ENCODE data around the gene MRTFA.

Gene MRTFA

DNA sequence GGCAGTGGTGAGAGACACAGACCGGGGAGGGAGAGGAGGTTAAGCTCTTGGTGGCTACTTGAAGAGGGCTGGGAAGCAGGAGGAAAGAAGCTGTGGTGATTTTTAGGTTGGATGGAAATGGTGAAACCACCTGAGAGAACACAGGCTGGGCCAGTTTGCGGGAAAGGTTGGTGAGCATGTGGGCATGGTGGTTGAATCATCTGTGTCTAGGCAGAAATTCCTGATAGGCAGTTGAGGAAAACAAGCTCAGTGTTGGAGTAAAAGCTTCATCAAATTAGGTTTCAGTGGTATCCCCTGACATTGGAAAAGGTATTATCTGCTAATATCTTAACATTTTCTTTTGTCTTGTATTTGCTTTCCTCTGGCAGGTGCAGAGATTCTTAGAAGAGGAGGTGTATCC, 270.5 kb downstream of the MRTFA start:
- in situ Hi-C loops (cut with HindIII; ENCODE audit: low sequenced_read_pairs): no loop called here

DNA sequence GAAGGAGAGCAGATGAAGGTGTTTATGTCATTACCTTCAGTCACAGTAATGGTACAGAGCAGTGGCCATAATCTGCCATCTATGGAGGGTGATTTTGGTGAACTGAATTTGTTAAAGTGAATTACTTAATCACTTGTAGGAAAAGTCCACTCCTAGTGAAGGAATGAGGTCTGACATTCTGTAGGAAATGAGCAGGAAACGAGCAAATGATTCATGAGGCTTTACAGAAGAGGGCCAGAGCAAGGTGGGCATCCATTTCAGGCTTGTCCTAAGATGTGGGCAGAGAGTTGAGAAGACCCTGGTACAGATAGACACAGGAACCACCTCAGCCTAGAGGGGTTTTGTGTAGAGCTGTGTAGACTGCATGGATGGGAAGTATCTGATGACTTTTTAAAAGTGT, 272.1 kb downstream of the MRTFA start:
- in situ Hi-C loops (cut with HindIII; ENCODE audit: low sequenced_read_pairs): no loop called here

DNA sequence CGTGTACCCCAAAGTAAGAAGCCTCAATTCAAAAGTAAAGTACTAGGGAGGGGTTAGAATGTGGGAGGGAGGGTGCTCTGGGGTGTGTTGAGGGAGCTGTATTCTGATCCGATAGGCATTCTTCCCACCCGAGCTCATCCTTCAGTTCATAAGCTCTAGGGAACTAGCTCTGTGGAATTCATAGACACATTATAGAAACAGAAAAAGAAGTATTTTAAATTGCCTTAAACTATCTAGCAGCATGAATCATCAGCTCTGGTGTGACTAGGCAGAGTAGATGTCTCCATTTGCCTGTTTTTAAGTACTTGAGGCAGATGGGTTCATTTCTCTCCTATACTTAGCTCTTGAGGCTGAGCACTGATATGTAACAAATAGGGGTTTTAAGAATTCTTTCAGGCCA, 273.5 kb downstream of the MRTFA start:
- in situ Hi-C loops (cut with HindIII; ENCODE audit: low sequenced_read_pairs): no loop called here

DNA sequence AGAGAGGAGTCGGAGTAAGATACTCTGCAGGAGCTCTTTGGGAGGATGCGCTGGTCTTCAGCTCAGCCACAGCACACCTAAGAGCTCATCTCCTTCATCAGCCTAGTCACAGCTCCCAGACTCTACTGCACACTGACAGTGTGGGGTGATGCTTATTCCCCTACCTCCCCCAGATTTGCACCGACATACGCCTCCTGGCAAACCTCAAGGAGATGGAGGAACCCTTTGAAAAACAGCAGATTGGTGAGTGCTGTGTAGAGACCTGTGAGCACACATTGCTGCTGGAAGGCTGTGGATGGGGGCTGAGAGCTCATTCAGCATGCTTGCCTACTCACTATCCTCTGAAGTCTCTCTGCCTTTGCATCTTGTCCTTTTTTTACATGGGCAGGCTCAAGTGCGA, 275.4 kb downstream of the MRTFA start:
- in situ Hi-C loops (cut with HindIII; ENCODE audit: low sequenced_read_pairs): no loop called here
